A673 (cell line): ENCODE results near the gene CACNA1G. TPM values are rescaled to one million over a fixed set of nuclear protein-coding genes. Genes with fewer than 3 reads are reported as not detected.

Experiments used
- BruUV-seq: library from RNA; stranded (reverse); fragments of 400-500 nt; replicated peaks from 2 replicates; lab custom pipeline; 2021; lab: Mats Ljungman, UMichigan
- CTCF ChIA-PET: fragments of 300-600 bp; sonication (Branson Sonifier 250); formaldehyde crosslinking; loops from one replicate; lab custom pipeline; 2022; ENCODE audit warnings: antibody characterized with exemption; lab: Charles Lee
- POLR2A ChIA-PET: fragments of 300-600 bp; sonication (Branson Sonifier 250); formaldehyde crosslinking; loops from one replicate; lab custom pipeline; 2022; ENCODE audit warnings: antibody characterized with exemption; ENCODE audit not compliant: low non-redundant PET; lab: Charles Lee
- DNase-seq: peaks from one replicate; pipeline ENCODE4 v3.0.0-alpha.2; 2015; ENCODE audit warnings: low spot score
- H3K27ac ChIP-seq: fragments of 200-600 bp; sonication (generic); 2 replicates; pipeline ENCODE4 v1.5.1; 2016; ENCODE audit warnings: mixed run types, low read depth, mild to moderate bottlenecking, mixed read lengths, antibody characterized with exemption, low read length; ENCODE audit not compliant: poor library complexity, severe bottlenecking
- H3K27me3 ChIP-seq: fragments of 200-600 bp; sonication (generic); replicated peaks from 2 replicates; pipeline ENCODE4 v1.6.1; 2017; ENCODE audit warnings: mixed run types, low read depth, mild to moderate bottlenecking, mixed read lengths, antibody characterized with exemption, low read length; ENCODE audit not compliant: insufficient read depth, poor library complexity
- H3K36me3 ChIP-seq: fragments of 200-600 bp; sonication (generic); 2 replicates; pipeline ENCODE4 v1.6.1; 2016; ENCODE audit warnings: mixed run types, mild to moderate bottlenecking, mixed read lengths, antibody characterized with exemption, low read length; ENCODE audit not compliant: insufficient read depth, poor library complexity, severe bottlenecking
- H3K4me1 ChIP-seq: fragments of 200-600 bp; sonication (generic); 2 replicates; pipeline ENCODE4 v1.6.1; 2017; ENCODE audit warnings: mixed run types, mild to moderate bottlenecking, mixed read lengths, antibody characterized with exemption, low read length; ENCODE audit not compliant: insufficient read depth, poor library complexity, severe bottlenecking
- H3K4me3 ChIP-seq: fragments of 200-600 bp; sonication (generic); 2 replicates; pipeline ENCODE4 v1.5.1; 2016; ENCODE audit warnings: low read depth, mixed run types, mild to moderate bottlenecking, mixed read lengths, low read length; ENCODE audit not compliant: poor library complexity, severe bottlenecking
- H3K9me3 ChIP-seq: fragments of 200-600 bp; sonication (generic); 2 replicates; pipeline ENCODE4 v1.6.1; 2016; ENCODE audit warnings: mixed run types, low read depth, mild to moderate bottlenecking, mixed read lengths, antibody characterized with exemption, low read length; ENCODE audit not compliant: poor library complexity, severe bottlenecking
- CTCF ChIP-seq: fragments of 300-800, 200-600 bp; sonication (generic); conservative IDR thresholded peaks from 2 replicates; pipeline ENCODE4 v1.5.1; 2017; ENCODE audit warnings: low read depth, mild to moderate bottlenecking, antibody characterized with exemption, low read length, moderate library complexity, mixed read lengths
- EZH2 ChIP-seq: fragments of 200-600 bp; sonication (generic); IDR thresholded peaks from 2 replicates; pipeline ENCODE4 v1.6.1; 2017; ENCODE audit warnings: borderline replicate concordance, low read depth, mild to moderate bottlenecking, mixed read lengths, antibody characterized with exemption, low read length; ENCODE audit not compliant: poor library complexity, severe bottlenecking
- intact Hi-C: fragments of 100-400 bp; cut with micrococcal nuclease; formaldehyde crosslinking; loops from one replicate; pipeline ENCODE4 v1.10.0; 2022; ENCODE audit not compliant: unreplicated experiment
- total RNA-seq: library from RNA; stranded (reverse); gene quantifications from 2 replicates; pipeline ENCODE4 v1.2.3, GENCODE V29; 2021

CACNA1G gene
- total RNA-seq, 1 experiment from 2014 or later: 7.1 TPM

GRCh38 chr17:50547035-50547735, 13.3 kb upstream of the CACNA1G start, which contains the start of gene SPATA20:
Gene SPATA20, plus strand, starts transcription at chr17:50547174. Its CDS starts 35 bp downstream, at chr17:50547209.
- POLR2A ChIA-PET: no interaction called here
- Histone ChIP-seq H3K36me3 (no peaks in the 10 kb centered on the region), H3K27me3 (no peaks in the 10 kb centered on the region), H3K9me3 (no peaks in the 10 kb centered on the region), H3K4me1 (peaks cover 14% of the 10 kb centered on the region), H3K4me3 (peak within 1 kb of the TSS; percentile 58), H3K27ac (peak within 1 kb of the TSS; percentile 68)
- CTCF ChIA-PET: interaction anchor here (0.6 to 1.7 kb wide), 2 partner anchors 79 to 270 kb away, joined by 9 to 10 read pairs; no protein-coding TSS in a partner anchor
- DNase-seq: peak; percentile 93
- intact Hi-C loops: loop anchor here (1.0 to 10.0 kb wide), 5 partner anchors 79 to 410 kb away; no protein-coding TSS in a partner anchor
- BruUV-seq: no TSS peak
- TF ChIP-seq EZH2 (no peak), CTCF (peak; percentile 98)

- Histone ChIP-seq H3K36me3 (no peaks in the 10 kb centered on the region), H3K9me3 (no peaks in the 10 kb centered on the region), H3K27ac (no peak overlapping the region), H3K4me1 (peaks cover 8% of the 10 kb centered on the region), H3K4me3 (peak overlapping the region; percentile 58), H3K27me3 (no peaks in the 10 kb centered on the region)
- POLR2A ChIA-PET: no interaction called here
- TF ChIP-seq EZH2 (no peak), CTCF (no peak)
- DNase-seq: no peak
- CTCF ChIA-PET: interaction anchor here (0.6 to 1.7 kb wide), 3 partner anchors 78 to 287 kb away, joined by 3 to 10 read pairs (median 9); partner anchors contain the start of gene WFIKKN2
- BruUV-seq: no TSS peak
- intact Hi-C loops: loop anchor here (1.0 to 10.0 kb wide), 5 partner anchors 79 to 410 kb away; no protein-coding TSS in a partner anchor
These were observed 12.8 kb upstream of the CACNA1G start for GRCh38 chr17:50547736-50548083.

- POLR2A ChIA-PET: no interaction called here
These were observed 11.7 kb upstream of the CACNA1G start for GRCh38 chr17:50548831-50549230.

More at GRCh38 chr17:50548831-50549230, 11.7 kb upstream of the CACNA1G start:
- Histone ChIP-seq H3K27me3 (no peaks in the 10 kb centered on the region), H3K4me1 (peaks cover 5% of the 10 kb centered on the region), H3K27ac (no peak overlapping the region), H3K4me3 (no peak overlapping the region), H3K9me3 (no peaks in the 10 kb centered on the region), H3K36me3 (no peaks in the 10 kb centered on the region)
- no TSS peak for BruUV-seq
- intact Hi-C loops: loop anchor here (5.0 to 10.0 kb wide), 2 partner anchors 236 to 408 kb away; no protein-coding TSS in a partner anchor
- no peak for DNase-seq
- CTCF ChIA-PET: no interaction called here
- TF ChIP-seq CTCF (no peak), EZH2 (no peak)
